A673 (cell line): ENCODE results near the gene FKBP14.

ENCODE experiments used
- EZH2 ChIP-seq: fragments of 200-600 bp; sonication (generic); IDR thresholded peaks from 2 replicates; pipeline ENCODE4 v1.6.1; 2017; ENCODE audit warnings: borderline replicate concordance, low read depth, mild to moderate bottlenecking, mixed read lengths, antibody characterized with exemption, low read length; ENCODE audit not compliant: poor library complexity, severe bottlenecking
- TF ChIP-seq, protein P1 (sequence below): fragments of 300-800, 200-600 bp; sonication (generic); conservative IDR thresholded peaks from 2 replicates; pipeline ENCODE4 v1.5.1; 2017; ENCODE audit warnings: low read depth, mild to moderate bottlenecking, antibody characterized with exemption, low read length, moderate library complexity, mixed read lengths

DNA sequence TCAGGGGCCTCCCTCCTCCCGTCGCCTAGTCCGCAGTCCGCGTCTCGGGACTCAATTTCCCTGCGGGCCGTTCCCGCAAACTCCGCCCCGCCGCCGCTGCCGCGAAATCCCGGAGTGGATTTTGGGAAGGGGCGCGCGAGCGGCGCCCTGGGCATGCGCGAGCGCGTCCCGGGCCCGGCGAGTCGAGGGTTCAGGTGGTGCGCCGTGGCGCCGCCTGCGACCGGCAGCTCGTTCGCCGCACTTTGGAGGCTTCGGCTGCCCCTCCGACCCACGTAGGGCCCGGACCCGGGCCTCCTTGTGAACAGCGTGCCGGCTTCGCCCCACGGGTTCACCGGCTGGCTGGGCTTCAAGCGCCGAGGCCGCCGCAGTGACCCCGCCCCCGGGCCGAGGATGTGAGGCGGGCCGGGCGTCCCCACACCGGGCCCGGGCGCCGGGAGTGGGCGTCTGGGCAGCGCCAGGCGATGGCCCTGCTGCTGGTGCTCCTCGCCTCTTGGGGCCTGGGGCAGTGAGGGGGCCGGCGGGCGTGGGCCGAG, 1.8 kb upstream of the FKBP14 start, which contains the start of gene PLEKHA8:
- TF ChIP-seq, protein P1, sequence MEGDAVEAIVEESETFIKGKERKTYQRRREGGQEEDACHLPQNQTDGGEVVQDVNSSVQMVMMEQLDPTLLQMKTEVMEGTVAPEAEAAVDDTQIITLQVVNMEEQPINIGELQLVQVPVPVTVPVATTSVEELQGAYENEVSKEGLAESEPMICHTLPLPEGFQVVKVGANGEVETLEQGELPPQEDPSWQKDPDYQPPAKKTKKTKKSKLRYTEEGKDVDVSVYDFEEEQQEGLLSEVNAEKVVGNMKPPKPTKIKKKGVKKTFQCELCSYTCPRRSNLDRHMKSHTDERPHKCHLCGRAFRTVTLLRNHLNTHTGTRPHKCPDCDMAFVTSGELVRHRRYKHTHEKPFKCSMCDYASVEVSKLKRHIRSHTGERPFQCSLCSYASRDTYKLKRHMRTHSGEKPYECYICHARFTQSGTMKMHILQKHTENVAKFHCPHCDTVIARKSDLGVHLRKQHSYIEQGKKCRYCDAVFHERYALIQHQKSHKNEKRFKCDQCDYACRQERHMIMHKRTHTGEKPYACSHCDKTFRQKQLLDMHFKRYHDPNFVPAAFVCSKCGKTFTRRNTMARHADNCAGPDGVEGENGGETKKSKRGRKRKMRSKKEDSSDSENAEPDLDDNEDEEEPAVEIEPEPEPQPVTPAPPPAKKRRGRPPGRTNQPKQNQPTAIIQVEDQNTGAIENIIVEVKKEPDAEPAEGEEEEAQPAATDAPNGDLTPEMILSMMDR, result no peak
- no peak for TF ChIP-seq EZH2
